ENCODE measurements around the gene CACTIN.
"Not testable (repeated sequence)": the region's sequence is repeated elsewhere in the genome, so short reads cannot be mapped to it uniquely, and the experiment has no call there.

The CACTIN gene

DNA sequence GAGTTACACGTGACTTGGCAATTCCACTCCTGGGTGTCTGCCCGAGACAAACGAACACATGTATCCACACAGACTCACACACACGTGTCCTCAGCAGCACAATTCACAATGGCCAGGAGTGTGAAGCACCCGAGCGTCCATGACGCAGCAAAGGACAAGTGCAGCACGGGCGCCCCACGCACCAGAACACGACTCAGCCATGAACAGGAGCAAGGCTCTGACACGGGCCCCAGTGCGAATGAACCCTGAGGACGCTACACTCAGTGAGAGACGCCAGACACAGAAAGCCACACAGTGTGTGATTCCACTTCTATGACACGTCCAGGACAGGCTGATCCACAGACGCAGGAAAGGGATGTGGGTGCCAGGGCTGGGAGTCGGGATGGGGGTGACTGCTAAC lies 37.2 kb upstream of the CACTIN start:
- no peak for DNase-seq (ENCODE audit: low read depth, low spot score)

DNA sequence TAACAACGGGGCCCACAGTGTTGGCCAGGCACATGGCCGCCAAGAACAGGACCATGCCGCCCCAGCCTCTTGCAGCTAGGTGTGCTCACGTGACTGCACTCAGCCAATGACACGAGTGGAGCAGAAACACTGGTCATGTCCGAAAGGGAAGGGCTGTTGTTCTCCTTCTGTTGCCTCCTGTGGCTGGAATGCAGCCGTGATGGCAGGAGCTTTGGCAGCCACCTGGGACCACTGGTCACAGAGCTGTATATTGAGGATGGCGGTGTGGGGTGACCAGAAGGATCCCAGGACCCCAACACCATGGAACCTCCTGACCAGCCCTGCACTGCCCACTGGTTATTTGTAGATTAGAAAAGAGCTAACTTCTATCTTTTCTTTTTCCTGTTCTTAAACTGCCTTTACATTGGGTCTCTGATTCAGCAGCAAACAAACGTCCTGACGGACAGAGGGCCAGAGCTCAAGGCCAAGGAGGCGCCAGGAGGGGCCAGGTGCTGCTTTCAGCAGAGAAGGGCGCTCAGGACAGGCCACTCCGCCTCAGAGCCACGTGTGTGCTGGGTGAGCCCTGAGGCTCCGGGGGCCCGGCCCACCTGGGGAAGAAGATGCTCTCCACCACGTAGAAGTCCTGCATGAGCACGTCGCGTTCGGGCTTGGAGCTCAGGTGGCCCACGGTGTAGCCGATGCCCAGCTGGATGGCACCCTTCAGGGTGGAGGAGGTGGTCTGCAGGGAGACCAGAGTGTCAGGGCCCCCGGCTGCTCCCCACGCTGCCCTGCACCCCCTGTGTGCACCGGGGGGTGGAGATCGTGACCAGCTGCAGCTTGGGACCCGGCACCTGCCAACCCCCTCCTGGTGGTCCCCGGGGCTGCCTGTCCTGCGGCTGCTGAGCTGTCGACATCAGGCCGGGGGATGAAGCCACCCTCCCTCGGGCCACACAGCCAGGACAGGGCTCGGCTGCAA lies 35.0 kb upstream of the CACTIN start:
- DNase-seq (ENCODE audit: low read depth, low spot score), result no peak

DNA sequence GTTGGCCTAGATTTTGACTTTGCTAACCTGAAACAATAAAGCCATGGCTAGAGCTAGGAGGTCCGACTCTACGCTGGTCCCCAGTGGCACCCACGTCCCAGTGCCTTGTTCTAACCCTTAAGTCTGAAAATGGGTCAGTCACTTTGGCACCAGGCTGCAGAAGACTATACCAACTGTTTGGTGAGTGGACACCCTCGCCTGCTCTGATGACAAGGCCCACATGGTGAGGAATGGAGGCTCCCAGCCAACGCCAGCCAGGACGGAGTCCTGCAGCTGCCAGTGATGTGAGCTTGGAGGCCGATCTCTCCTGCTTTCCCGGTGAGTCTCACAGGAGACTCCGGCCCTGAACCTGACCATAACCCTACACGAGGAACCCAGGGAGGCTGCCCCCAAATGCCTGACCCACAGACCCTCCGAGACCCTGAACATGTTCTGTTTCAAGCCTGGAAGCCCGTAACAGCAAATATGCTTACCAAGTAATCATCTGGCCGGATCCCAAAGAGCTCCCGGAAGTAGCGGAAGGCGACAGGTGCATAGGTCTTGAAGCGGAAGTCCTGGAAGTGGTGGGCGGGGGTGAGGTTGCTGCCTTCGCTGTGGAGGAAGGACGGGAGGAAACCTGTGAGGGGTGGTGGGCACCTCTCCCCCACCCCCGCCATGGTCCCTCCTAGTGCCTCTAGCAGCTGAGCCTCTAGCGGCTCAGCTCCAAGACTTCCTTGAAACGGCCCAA lies 34.1 kb upstream of the CACTIN start:
- DNase-seq (ENCODE audit: low read depth, low spot score), result no peak

GRCh38 chr19:3659746-3660112 lies 33.1 kb upstream of the CACTIN start:
- DNase-seq (ENCODE audit: low read depth, low spot score), result no peak

DNA sequence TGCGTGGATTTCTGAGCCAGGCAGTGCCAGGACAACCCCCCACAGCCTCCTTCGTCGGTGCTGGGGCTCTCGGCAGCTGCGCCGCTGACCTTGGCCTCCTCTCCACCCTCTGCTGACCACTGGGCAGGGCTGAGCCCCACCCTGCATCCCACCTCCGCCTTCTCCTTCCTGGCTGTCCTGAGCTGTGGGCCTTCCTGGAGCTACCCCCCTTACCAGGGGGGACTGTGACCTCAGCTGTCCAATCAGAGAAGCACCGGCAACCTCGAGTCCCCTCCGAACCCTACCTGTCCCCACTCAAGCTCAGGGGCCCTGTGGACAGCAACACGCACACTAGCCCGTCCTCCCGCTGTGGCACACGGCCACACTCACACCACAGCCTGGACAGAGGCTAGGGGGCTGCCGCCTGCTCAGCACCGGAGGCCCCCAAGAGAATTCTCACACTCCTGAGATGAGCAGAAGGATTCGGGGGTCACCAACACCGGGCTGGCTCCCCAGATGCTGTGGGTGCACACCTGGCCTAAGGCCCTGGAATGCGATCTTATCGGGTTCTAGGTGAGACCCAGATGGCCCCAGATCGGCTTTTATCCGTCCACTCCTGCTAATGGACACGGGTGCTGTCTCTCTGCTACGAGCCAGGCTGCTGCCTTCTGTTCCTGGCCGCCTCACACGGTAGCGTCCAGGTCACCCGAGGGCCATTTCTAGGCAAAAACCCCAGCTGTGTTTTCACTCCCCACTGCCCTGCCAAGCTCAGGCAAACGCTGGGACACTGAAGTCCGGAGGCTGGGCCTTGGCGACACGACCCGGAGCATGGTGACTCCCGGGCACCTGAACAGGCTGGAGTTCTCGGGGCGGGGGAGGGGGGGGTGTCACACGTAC lies 32.5 kb upstream of the CACTIN start:
- no peak for DNase-seq (ENCODE audit: low read depth, low spot score)

- DNase-seq (ENCODE audit: low read depth, low spot score), result no peak
Measured at GRCh38 chr19:3658004-3658869, 31.6 kb upstream of the CACTIN start.

DNA sequence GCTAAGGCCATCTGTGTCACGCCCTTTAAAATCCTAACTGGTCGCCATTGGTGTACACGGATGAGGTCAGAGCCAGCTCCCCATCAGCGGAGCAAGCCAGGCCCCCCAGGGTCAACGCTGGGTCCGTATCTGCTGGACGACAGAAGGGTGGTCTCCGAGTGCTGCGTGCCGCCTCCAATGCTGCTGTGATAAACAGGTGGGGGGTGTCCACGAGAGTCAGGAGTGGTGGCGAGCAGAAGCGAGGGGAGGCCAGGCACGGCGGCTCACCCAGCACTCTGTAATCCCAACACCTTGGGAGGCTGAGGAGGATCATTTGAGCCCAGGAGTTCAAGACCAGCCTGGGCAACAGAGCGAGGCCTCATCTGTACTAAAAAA lies 30.8 kb upstream of the CACTIN start:
- no peak for DNase-seq (ENCODE audit: low read depth, low spot score)

GRCh38 chr19:3656747-3657394 lies 30.3 kb upstream of the CACTIN start:
- DNase-seq (ENCODE audit: low read depth, low spot score), result no peak

GRCh38 chr19:3656073-3656746 lies 29.6 kb upstream of the CACTIN start:
- DNase-seq (ENCODE audit: low read depth, low spot score), result no peak

- no peak for DNase-seq (ENCODE audit: low read depth, low spot score)
Measured at GRCh38 chr19:3655402-3656072, 28.9 kb upstream of the CACTIN start.

- no peak for DNase-seq (ENCODE audit: low read depth, low spot score)
Measured at GRCh38 chr19:3653865-3654513, 27.4 kb upstream of the CACTIN start.

GRCh38 chr19:3653081-3653795 lies 26.6 kb upstream of the CACTIN start:
- DNase-seq (ENCODE audit: low read depth, low spot score), result no peak

- no peak for DNase-seq (ENCODE audit: low read depth, low spot score)
Measured at GRCh38 chr19:3652422-3652821, 25.8 kb upstream of the CACTIN start.

DNA sequence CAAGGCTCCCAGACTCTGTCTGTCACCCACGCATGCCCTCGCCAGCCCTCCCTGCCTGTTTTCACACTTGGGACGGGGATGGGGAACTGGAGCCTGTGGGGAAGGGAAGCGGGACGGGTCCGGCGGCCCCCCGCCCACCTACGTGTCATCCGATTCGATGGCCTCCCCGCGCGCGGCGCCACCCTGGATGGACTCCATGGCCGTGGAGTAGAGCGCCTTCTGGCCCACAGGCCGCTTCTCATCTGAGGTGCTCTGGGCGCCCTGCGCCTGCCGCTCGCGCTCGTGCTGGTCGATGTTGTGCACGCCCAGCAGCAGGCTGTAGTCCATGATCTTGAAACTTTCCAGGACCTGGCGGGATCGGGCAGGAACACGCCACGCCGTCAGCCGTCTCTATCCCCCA lies 25.1 kb upstream of the CACTIN start:
- DNase-seq (ENCODE audit: low read depth, low spot score), result no peak

GRCh38 chr19:3649888-3650287 lies 23.3 kb upstream of the CACTIN start:
- DNase-seq (ENCODE audit: low read depth, low spot score), result no peak

- DNase-seq (ENCODE audit: low read depth, low spot score), result no peak
Measured at GRCh38 chr19:3648037-3648905, 21.7 kb upstream of the CACTIN start.

GRCh38 chr19:3647102-3647501 lies 20.5 kb upstream of the CACTIN start:
- not testable (repeated sequence) for DNase-seq (ENCODE audit: low read depth, low spot score)
